Endothelial cell of umbilical vein (primary cell): ENCODE data around the gene SPRING1. TPM values are rescaled to one million over a fixed set of nuclear protein-coding genes. Genes with fewer than 3 reads are reported as not detected.

Experiments used
- Bru-seq: library from RNA; stranded (reverse); fragments of 400-500 nt; gene quantifications from one replicate; lab custom pipeline; 2021; lab: Mats Ljungman, UMichigan
- BruChase-seq, 2 experiments: library from RNA; stranded (reverse); fragments of 400-500 nt; gene quantifications; one replicate each; lab custom pipeline; 2021; lab: Mats Ljungman, UMichigan
- BruUV-seq: library from RNA; stranded (reverse); fragments of 400-500 nt; replicated peaks from 2 replicates; lab custom pipeline; 2021; lab: Mats Ljungman, UMichigan
- CTCF ChIA-PET: fragments of 300-600, 350-600 bp; sonication (Branson Sonifier 250); formaldehyde crosslinking; loops from one replicate; lab custom pipeline; 2021; ENCODE audit warnings: antibody characterized with exemption, inconsistent platforms; lab: Charles Lee
- POLR2A ChIA-PET: fragments of 300-600, 350-600 bp; sonication (Branson Sonifier 250); formaldehyde crosslinking; loops from one replicate; lab custom pipeline; 2021; ENCODE audit warnings: antibody characterized with exemption, inconsistent platforms; lab: Charles Lee
- DNase-seq: peaks from one replicate; pipeline ENCODE4 v3.0.0-alpha.2; 2011; ENCODE audit warnings: low read depth, low spot score
- FAIRE-seq: peaks from 2 replicates; lab custom pipeline; 2011; peaks lifted over from hg19 to GRCh38; lab: Jason Lieb, UNC
- H2AFZ ChIP-seq: 2 replicates; pipeline ENCODE4 v1.6.0; 2012; ENCODE audit warnings: low read depth, low read length, control low read depth, inconsistent platforms
- H3K27ac ChIP-seq: 2 replicates; pipeline ENCODE4 v1.5.1; 2011; ENCODE audit warnings: low read depth, mild to moderate bottlenecking, control low read depth, low read length, moderate library complexity; ENCODE audit not compliant: insufficient read depth
- H3K27me3 ChIP-seq, 2 experiments: 2 replicates each; pipeline versions ENCODE4 v1.6.0 to v1.6.1; 2011; ENCODE audit warnings: low read length in 2 of 2, mixed read lengths in 1 of 2; ENCODE audit not compliant: control insufficient read depth in 2 of 2, insufficient read depth in 2 of 2
- H3K36me3 ChIP-seq, 2 experiments: 2 replicates in 1 of 2; 3 replicates in 1 of 2; pipeline ENCODE4 v1.5.1; 2011; ENCODE audit warnings: low read length in 2 of 2, mild to moderate bottlenecking in 1 of 2, moderate library complexity in 1 of 2; ENCODE audit not compliant: control insufficient read depth in 2 of 2, insufficient read depth in 2 of 2; ENCODE audit errors: extremely low read depth in 1 of 2
- H3K4me1 ChIP-seq: 3 replicates; pipeline ENCODE4 v1.5.1; 2011; ENCODE audit warnings: mild to moderate bottlenecking, low read length; ENCODE audit not compliant: control insufficient read depth, insufficient read depth; ENCODE audit errors: extremely low read depth
- H3K4me2 ChIP-seq: 2 replicates; pipeline ENCODE4 v1.6.1; 2011; ENCODE audit warnings: low read length, control low read depth, mixed read lengths; ENCODE audit not compliant: insufficient read depth
- H3K4me3 ChIP-seq, 3 experiments: fragments of 200-600 bp in 1 of 3; sonication (generic), shearing (Covaris generic) in 1 of 3; replicated peaks in 1 of 3; 2 replicates each; pipeline ENCODE4 v1.5.1; 2011 to 2016; ENCODE audit warnings: control low read depth in 3 of 3, low read length in 3 of 3, mild to moderate bottlenecking in 2 of 3, inconsistent platforms in 1 of 3, low read depth in 1 of 3, moderate library complexity in 1 of 3; ENCODE audit not compliant: insufficient read depth in 1 of 3
- H3K79me2 ChIP-seq: 2 replicates; pipeline ENCODE4 v1.6.0; 2012; ENCODE audit warnings: low read length, inconsistent platforms; ENCODE audit not compliant: control insufficient read depth, insufficient read depth
- H3K9ac ChIP-seq: replicated peaks from 2 replicates; pipeline ENCODE3; 2011; ENCODE audit warnings: low read length, control low read depth; ENCODE audit not compliant: insufficient read depth; ENCODE audit errors: extremely low read depth
- H3K9me1 ChIP-seq: replicated peaks from 3 replicates; pipeline ENCODE4 v1.6.0; 2011; ENCODE audit warnings: mild to moderate bottlenecking, low read length; ENCODE audit not compliant: control insufficient read depth, insufficient read depth; ENCODE audit errors: extremely low read depth
- H3K9me3 ChIP-seq: replicated peaks from 2 replicates; pipeline ENCODE4 v1.5.1; 2012; ENCODE audit warnings: low read length, inconsistent platforms; ENCODE audit not compliant: control insufficient read depth, insufficient read depth
- H4K20me1 ChIP-seq: replicated peaks from 2 replicates; pipeline ENCODE3; 2011; ENCODE audit warnings: mild to moderate bottlenecking, low read length; ENCODE audit not compliant: control insufficient read depth, insufficient read depth; ENCODE audit errors: extremely low read depth
- EZH2 ChIP-seq: IDR thresholded peaks from 2 replicates; pipeline ENCODE4 v1.6.1; 2012; ENCODE audit warnings: borderline replicate concordance, low read depth, mild to moderate bottlenecking, moderate library complexity, low read length, inconsistent platforms; ENCODE audit not compliant: severe bottlenecking
- GATA2 ChIP-seq: IDR thresholded peaks from 2 replicates; pipeline ENCODE4 v1.7.0; 2011; ENCODE audit warnings: low read depth, mild to moderate bottlenecking, moderate library complexity, mixed read lengths, low read length; ENCODE audit not compliant: insufficient read length, insufficient read depth
- MAX ChIP-seq: IDR thresholded peaks from 2 replicates; pipeline ENCODE4 v1.6.1; 2011; ENCODE audit not compliant: insufficient read depth, insufficient read length
- POLR2A ChIP-seq: IDR thresholded peaks from 2 replicates; pipeline ENCODE4 v1.6.1; 2012; ENCODE audit warnings: low read depth, mild to moderate bottlenecking, control low read depth, low read length
- POLR2AphosphoS5 ChIP-seq: IDR thresholded peaks from 2 replicates; pipeline ENCODE4 v1.6.1; 2012; ENCODE audit warnings: low read depth, mild to moderate bottlenecking, control low read depth, low read length, moderate library complexity; ENCODE audit not compliant: insufficient read depth
- dilution Hi-C: fragments of 300-500 bp; cut with MboI; formaldehyde crosslinking; loops from one replicate; pipeline ENCODE4 v1.15.0; 2019; ENCODE audit warnings: low sequenced_read_pairs; ENCODE audit not compliant: extremely low pct_ligation_motif_present
- intact Hi-C: fragments of 100-400 bp; cut with micrococcal nuclease; formaldehyde crosslinking; loops from one replicate; pipeline ENCODE4 v1.10.0; 2022
- long read RNA-seq: library from polyadenylated mRNA; stranded (forward); transcript quantifications from one replicate; pipeline ENCODE4 v2.0.0, GENCODE V29; 2021
- polyA minus RNA-seq, 3 experiments: library from RNA; depleted of rRNA, polyadenylated mRNA; stranded (reverse); fragments of >200 nt; gene quantifications; 1 replicate in 1 of 3; 2 replicates in 2 of 3; pipeline ENCODE4 v1.2.3, GENCODE V29; 2011
- polyA plus RNA-seq, 4 experiments: library from polyadenylated mRNA; depleted of rRNA in 3 of 4; stranded (reverse) in 3 of 4; unstranded in 1 of 4; fragments of >200 nt; gene quantifications; 2 replicates each; pipeline versions ENCODE4 v1.2.1 to v1.2.3, GENCODE V29; 2011 to 2012; ENCODE audit warnings: missing spikeins in 1 of 4
- total RNA-seq: library from RNA; stranded (reverse); gene quantifications from 2 replicates; pipeline ENCODE4 v1.2.3, GENCODE V29; 2021

Gene SPRING1
- total RNA-seq (40.4 and 50.0 TPM in 2 replicates), polyA plus RNA-seq (17.5 and 20.2 TPM in 2 replicates), polyA minus RNA-seq (27.7 and 35.0 TPM in 2 replicates), Bru-seq, nascent RNA (percentile 76 among the genes with signal in this experiment), BruChase-seq, experiment 1, labeled RNA remaining after a 6-hour chase (percentile 94 among the genes with signal in this experiment), BruChase-seq, experiment 2, labeled RNA remaining after a 2-hour chase (percentile 83 among the genes with signal in this experiment)
- polyA plus RNA-seq (2011; cell fraction: cytosol; rRNA removed): 15.2 and 17.8 TPM in 2 replicates
- 8.1 and 10.9 TPM in 2 replicates for polyA plus RNA-seq (2011; cell fraction: nucleus; rRNA removed)
- polyA plus RNA-seq (2012): 21.8 and 22.5 TPM in 2 replicates
- polyA minus RNA-seq (2011; cell fraction: cytosol; rRNA and poly(A)+ RNA removed): 13.6 TPM
- 10.1 and 10.6 TPM in 2 replicates for polyA minus RNA-seq (2011; cell fraction: nucleus; rRNA and poly(A)+ RNA removed)
- long read RNA-seq, full-length matches to known transcripts: 58 of 77 reads
- long read RNA-seq, partial matches to known transcripts: 1 of 77 reads
- long read RNA-seq, other reads (novel, unspliced or antisense): 18 of 77 reads

GRCh38 chr12:116737774-116738657 lies at the start of gene SPRING1, which contains the start of gene RNFT2:
SPRING1 (minus strand) TSS chr12:116738069; CDS start chr12:116737900, 169 bp downstream.
RNFT2 (plus strand) TSS chr12:116738315; CDS start chr12:116740498, 2,183 bp downstream.
- H3K79me2 ChIP-seq: peaks cover 22% of the 10 kb centered on the region
- ChIA-PET CTCF (interaction anchor here (0.7 kb wide), 1 partner anchor 19 kb away, joined by 3 read pairs; no protein-coding TSS in a partner anchor), POLR2A (no interaction called here)
- H3K27me3 ChIP-seq: no peaks in the 10 kb centered on the region
- peak within 1 kb of the TSS; percentile 69 for H3K9ac ChIP-seq
- peaks cover 0 to 2% of the 10 kb centered on the region in 2 experiments for H3K36me3 ChIP-seq
- peak within 1 kb of the TSS; percentile 79 for H2AFZ ChIP-seq
- H3K4me2 ChIP-seq: peak within 1 kb of the TSS; percentile 69
- peaks cover 10% of the 10 kb centered on the region for H3K4me1 ChIP-seq
- H3K4me3 ChIP-seq: peak within 1 kb of the TSS; percentile 39 to 98 (median 66)
- no peaks in the 10 kb centered on the region for H4K20me1 ChIP-seq
- no peaks in the 10 kb centered on the region for H3K9me1 ChIP-seq
- dilution Hi-C loops (no loop called here), intact Hi-C loops (loop anchor here (1.0 to 10.0 kb wide), 5 partner anchors 19 to 277 kb away; partner anchors contain the start of gene FBXW8)
- FAIRE-seq (peak; percentile 96), DNase-seq (peak; percentile 99)
- no TSS peak for BruUV-seq
- H3K9me3 ChIP-seq: no peaks in the 10 kb centered on the region
- H3K27ac ChIP-seq: peak within 1 kb of the TSS; percentile 24
- TF ChIP-seq MAX: peak; percentile 92
- peak; percentile 80 for TF ChIP-seq POLR2AphosphoS5
- TF ChIP-seq EZH2: no peak
- TF ChIP-seq GATA2: no peak
- peak; percentile 96 for TF ChIP-seq POLR2A
